ENCODE measurements around the gene MYORG.
"Not testable (repeated sequence)": the region's sequence is repeated elsewhere in the genome, so short reads cannot be mapped to it uniquely, and the experiment has no call there.

The MYORG gene

GRCh38 chr9:34367751-34368410, 8.8 kb downstream of the MYORG start:
- not testable (repeated sequence) for DNase-seq

DNA sequence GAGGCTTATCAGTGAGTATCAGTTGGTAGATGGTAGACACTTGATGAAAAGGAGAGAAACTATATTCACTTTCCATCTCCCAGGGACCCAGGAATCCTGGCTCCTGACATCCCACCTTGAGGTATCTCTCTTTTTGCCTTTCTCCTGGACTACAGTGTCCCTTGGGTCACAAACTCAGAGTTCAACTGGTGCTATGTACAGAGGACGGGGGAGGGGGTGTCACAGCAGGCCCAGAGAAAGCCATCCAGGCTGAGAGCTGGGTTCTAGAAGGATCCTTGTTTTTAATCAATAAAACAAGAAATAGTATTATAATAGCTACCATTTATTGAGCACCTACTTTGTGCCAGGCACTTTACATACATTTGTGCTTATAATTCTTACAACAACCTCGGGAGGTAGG, 10.3 kb downstream of the MYORG start:
- no peak for DNase-seq

- no peak for DNase-seq
These were observed 11.4 kb downstream of the MYORG start for GRCh38 chr9:34365282-34365681.

DNA sequence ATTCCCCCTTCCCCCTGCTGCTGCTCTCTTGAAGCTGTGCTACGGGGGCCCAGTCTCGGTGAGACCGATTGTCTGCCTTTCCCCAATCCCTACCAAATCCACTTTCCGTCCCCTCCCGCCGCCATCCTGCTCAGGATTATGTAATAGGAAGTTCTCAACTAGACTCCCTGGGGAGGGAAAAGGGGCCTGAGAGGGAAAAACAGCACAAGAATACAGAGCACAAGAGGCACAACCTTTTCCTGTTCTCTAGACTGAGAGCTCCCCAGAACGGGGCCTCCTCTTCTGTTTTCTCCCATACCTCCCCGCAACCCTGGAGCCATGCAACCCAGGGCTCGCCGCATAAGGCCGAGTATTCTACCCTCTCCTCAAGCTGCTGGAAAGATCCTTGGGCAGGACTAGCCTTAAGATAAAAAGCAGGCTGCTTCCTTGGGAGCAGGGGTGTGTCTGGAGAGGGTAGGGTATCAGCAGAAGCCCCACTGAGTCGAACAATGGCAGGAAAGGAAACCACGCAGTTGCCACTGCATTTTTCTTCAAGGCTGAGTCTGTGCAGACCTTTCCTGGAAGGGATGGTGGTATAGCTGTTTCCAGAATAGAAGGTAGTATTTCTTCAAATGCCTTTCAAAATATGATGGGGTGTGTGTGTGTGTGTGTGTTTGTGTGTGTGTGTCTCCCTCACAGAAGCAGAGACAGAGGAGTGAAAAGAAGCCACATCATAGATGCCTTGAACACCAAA, 12.9 kb downstream of the MYORG start:
- DNase-seq, result no peak

GRCh38 chr9:34362614-34363214, 14.0 kb downstream of the MYORG start:
- no peak for DNase-seq

- not testable (repeated sequence) for DNase-seq
These were observed 23.7 kb downstream of the MYORG start for GRCh38 chr9:34352957-34353356.

- DNase-seq, result not testable (repeated sequence)
These were observed 24.5 kb downstream of the MYORG start for GRCh38 chr9:34352122-34352652.

- no peak for DNase-seq
These were observed 27.4 kb downstream of the MYORG start for GRCh38 chr9:34349324-34349723.

DNA sequence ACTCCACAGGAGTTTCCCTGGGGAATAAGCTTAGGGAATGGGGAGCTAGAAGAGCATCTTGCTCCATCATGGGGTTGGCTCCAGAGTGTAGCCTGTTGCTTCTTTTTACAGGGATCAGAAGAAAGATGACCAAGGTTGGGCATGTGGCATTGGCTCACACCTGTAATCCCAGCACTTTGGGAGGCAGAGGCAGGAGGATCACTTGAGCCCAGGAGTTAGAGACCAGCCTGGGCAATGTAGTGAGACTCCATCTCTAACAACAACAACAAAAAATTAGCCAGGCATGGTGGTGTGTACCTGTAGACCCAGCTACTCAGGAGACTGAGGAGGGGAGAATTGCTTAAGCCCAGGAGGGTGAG, 28.9 kb downstream of the MYORG start:
- no peak for DNase-seq

GRCh38 chr9:34346873-34347799, 29.6 kb downstream of the MYORG start:
- no peak for DNase-seq

DNA sequence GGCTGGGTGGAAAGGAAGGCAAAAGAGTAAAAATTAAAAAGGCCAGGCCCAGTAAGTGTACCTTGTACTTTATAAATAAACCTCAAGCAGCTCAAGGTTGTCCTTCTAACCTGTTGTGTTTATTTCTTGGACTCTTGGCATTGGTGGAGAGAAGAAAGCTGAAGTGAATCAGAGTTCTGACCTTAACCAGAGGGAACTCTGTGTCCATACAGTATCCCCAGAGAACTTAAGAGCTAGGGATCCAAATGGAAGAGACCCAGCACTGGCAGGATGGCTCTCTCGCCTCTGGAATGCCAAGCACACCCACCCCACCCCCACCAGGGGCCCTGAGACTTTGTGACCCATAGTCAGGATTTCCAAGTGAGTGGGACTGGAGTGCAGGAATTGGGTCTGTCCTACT, 33.1 kb downstream of the MYORG start:
- DNase-seq, result no peak

DNA sequence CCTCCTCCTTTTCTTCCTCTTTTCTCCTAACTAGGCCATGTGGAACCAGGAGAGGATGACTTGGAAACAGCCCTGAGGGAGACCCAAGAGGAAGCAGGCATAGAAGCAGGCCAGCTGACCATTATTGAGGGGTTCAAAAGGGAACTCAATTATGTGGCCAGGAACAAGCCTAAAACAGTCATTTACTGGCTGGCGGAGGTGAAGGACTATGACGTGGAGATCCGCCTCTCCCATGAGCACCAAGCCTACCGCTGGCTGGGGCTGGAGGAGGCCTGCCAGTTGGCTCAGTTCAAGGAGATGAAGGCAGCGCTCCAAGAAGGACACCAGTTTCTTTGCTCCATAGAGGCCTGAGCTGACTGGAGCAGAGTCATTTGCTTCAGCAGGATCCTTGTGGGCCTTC, 33.6 kb downstream of the MYORG start:
- DNase-seq, result no peak

GRCh38 chr9:34341659-34342295, 34.9 kb downstream of the MYORG start:
- no peak for DNase-seq

GRCh38 chr9:34338665-34339385, 37.9 kb downstream of the MYORG start:
- DNase-seq, result no peak

GRCh38 chr9:34338079-34338478, 38.6 kb downstream of the MYORG start:
- DNase-seq, result not testable (repeated sequence)

- no peak for DNase-seq
These were observed 39.3 kb downstream of the MYORG start for GRCh38 chr9:34337403-34337802.

DNA sequence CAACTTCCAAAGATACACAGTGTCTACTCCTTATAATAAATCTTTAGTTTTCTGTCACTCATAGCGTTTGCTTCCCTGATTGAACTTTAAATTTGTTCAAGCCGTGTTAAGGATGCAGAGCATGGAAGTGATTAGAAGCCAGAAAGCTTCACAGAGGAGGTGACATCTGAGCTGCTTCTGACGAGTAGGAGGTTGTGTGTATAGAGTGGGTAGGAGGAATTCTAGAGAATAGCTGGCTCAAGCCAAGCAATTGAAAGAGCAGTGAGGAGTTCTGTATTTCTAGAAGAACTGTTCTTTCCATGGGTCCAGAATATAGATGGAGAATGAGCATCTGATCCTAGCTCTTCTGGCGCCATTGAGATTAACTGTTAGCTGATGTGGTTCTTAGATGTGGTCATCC, 41.3 kb downstream of the MYORG start:
- no peak for DNase-seq

DNA sequence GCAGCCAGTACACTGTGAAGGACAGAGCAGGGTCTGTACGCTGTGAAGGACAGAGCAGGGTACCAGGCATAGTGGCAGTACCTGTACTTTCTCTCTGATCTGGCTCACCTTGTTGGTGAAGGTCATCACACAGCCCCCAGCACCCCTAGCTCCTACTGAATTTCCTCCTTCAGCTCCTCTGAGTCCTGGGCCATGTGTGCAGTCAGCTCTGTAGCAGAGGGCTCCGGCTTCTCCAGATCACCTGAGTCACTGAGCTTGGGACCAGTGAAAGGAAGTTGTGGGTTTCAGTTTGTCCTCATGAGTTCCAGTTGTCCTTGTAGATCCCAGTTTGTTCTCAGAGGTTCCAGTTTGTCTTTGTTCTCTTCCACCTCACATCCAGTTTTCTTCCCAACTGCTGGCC, 41.8 kb downstream of the MYORG start:
- no peak for DNase-seq

DNA sequence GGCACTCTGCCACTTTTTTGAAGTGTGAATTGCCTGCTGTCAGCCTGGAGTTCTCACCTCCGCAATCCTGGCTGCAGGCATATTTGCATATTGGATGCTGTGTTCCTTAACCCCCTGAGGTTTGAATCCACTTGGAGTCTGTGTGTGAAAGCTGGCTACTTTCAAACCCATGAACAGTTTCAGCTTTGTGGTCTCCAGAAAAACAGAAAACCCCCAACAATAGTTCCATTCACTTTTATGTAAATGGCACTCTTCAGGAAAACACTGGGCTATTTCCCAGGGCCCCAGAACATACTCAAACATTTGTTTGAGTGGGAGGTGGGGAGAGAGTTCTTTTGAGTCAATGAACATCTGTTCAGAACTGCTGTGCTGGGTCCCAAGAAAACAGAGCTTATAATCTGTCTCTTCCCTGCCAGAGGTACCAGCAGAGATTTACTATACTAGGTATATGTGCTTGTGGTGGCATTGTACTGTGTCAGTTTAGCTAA, 42.3 kb downstream of the MYORG start:
- DNase-seq, result no peak

DNA sequence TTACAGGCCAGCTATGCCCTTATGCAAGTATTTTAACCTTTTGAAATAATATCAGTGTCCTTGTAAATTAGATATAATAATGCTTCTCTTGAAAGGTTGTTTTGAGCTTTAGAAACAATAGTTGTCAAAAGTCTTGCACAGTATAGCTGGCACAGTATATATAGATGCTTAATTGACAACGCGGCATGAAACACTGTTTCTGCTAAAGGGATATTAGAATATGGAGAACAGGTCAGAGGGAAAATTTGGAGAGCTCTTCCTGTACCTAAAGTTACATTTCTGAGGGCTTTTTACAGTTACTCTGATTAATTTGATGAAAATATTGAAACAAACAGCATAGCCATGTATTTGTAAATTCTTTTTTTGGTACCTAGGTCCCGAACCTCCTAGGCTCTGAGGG, 42.9 kb downstream of the MYORG start:
- DNase-seq, result no peak
